ENCODE data around the gene MYH6. TPM values are rescaled to one million over a fixed set of nuclear protein-coding genes. Genes with fewer than 3 reads are reported as not detected.
"Not testable (repeated sequence)": the region's sequence is repeated elsewhere in the genome, so short reads cannot be mapped to it uniquely, and the experiment has no call there.

Gene MYH6
- total RNA-seq, 1 donor from 2014 or later = not detected

DNA sequence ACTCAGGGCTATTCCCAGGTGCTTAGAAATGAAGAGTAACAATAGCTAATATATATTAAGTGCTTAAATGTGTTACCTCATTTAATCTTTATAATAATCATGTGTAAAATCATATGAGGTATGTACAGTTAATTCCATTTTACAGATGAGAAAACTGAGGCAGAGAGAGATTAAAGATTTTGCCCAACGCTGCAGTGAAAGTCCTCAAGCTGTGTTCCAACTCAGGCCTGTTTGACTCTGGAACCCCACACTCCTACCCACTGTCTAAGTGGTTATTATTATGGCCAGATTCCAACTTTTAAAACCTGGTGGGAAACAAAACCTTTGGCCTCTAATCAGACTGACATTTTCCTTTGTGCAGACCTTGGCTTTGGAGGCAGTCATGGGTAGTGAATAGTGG is 21.1 kb downstream of the MYH6 start:
- Mint-ChIP-seq H3K36me3 (ENCODE audit: unreplicated experiment) (no peaks in the 10 kb centered on the region), H3K9me3 (ENCODE audit: unreplicated experiment) (no peaks in the 10 kb centered on the region), H3K27me3 (ENCODE audit: unreplicated experiment) (peaks cover 30% of the 10 kb centered on the region), H3K27ac (ENCODE audit: unreplicated experiment) (no peak overlapping the region), H3K4me3 (ENCODE audit: unreplicated experiment) (no peak overlapping the region), H3K4me1 (ENCODE audit: unreplicated experiment) (no peaks in the 10 kb centered on the region)
- TF ChIP-seq, protein P1, sequence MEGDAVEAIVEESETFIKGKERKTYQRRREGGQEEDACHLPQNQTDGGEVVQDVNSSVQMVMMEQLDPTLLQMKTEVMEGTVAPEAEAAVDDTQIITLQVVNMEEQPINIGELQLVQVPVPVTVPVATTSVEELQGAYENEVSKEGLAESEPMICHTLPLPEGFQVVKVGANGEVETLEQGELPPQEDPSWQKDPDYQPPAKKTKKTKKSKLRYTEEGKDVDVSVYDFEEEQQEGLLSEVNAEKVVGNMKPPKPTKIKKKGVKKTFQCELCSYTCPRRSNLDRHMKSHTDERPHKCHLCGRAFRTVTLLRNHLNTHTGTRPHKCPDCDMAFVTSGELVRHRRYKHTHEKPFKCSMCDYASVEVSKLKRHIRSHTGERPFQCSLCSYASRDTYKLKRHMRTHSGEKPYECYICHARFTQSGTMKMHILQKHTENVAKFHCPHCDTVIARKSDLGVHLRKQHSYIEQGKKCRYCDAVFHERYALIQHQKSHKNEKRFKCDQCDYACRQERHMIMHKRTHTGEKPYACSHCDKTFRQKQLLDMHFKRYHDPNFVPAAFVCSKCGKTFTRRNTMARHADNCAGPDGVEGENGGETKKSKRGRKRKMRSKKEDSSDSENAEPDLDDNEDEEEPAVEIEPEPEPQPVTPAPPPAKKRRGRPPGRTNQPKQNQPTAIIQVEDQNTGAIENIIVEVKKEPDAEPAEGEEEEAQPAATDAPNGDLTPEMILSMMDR (IDR thresholded peaks at IDR 0.05) = no peak
- no peak for DNase-seq (ENCODE audit: extremely low spot score, unreplicated experiment)

DNA sequence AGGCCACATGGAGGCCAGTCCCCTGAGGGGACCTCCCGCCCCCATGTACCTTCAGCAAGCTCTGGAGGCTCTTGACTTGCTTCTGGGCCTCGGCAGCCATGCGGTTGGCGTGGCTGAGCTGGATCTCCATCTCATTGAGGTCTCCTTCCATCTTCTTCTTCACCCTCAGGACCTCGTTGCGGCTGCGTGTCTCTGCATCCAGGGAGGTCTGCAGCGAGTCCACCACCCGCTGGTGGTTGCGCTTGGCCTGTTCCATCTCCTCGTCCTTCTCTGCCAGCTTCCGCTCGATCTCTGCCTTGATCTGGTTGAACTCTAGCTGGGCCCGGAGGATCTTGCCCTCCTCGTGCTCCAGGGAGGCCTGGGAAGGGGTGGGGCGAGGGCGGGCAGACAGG is 21.8 kb downstream of the MYH6 start:
- peaks cover 32% of the 10 kb centered on the region for H3K27me3 Mint-ChIP-seq (ENCODE audit: unreplicated experiment)
- not testable (repeated sequence) for DNase-seq (ENCODE audit: extremely low spot score, unreplicated experiment); H3K27ac Mint-ChIP-seq (ENCODE audit: unreplicated experiment); H3K4me3 Mint-ChIP-seq (ENCODE audit: unreplicated experiment); H3K4me1 Mint-ChIP-seq (ENCODE audit: unreplicated experiment); H3K36me3 Mint-ChIP-seq (ENCODE audit: unreplicated experiment); H3K9me3 Mint-ChIP-seq (ENCODE audit: unreplicated experiment)

DNA sequence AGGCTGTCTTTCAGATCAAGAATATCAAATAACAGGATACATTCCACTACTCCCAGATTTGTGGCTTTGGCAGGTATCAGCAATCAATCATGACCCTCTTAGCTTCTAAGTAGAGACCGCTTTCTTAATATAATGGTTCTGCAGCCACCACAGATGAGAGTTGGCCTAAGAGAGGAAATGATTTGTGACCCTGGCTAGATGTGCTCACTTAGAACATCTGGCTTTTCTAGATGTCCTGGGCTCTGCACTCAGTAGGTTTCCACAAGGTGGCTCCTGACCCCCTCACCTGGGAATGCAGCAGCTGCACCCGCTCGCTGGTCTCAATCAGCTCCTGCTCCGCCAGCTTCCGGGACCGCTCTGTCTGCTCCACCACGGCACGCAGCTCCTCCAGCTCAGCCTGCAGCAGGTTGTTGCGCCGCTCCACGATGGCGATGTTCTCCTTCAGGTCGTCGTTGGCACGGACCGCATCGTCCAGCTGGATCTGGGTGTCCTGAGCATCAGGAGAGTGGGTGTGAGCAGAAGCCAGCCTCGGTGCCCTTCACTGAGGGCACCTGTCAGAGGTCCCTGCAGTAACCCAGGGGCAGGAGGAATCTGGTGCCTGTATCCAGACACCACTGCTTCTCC is 22.3 kb downstream of the MYH6 start:
- no peak overlapping the region for H3K27ac Mint-ChIP-seq (ENCODE audit: unreplicated experiment)

DNA sequence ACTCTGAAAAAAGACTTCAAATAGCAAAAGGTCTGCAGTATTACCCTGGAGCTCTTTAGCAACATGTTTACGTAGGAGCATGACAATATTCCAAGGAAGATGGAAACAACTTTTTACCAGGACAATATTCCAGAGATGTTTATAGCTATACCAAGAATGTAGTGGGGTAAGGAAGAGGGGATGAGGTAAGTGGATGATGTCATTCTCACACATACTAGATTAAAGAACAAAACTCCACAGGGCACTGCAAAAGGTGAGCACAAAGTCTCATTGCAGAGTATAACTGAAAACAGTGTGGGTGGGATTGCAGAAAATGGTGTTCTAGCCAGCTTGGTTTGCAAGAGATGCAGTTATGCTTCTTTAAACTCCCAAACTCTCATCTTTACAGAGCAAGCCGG is 22.8 kb downstream of the MYH6 start:
- Mint-ChIP-seq H3K4me1 (ENCODE audit: unreplicated experiment) (no peaks in the 10 kb centered on the region), H3K27me3 (ENCODE audit: unreplicated experiment) (peaks cover 34% of the 10 kb centered on the region), H3K9me3 (ENCODE audit: unreplicated experiment) (no peaks in the 10 kb centered on the region), H3K27ac (ENCODE audit: unreplicated experiment) (no peak overlapping the region), H3K4me3 (ENCODE audit: unreplicated experiment) (no peak overlapping the region), H3K36me3 (ENCODE audit: unreplicated experiment) (no peaks in the 10 kb centered on the region)
- no peak for DNase-seq (ENCODE audit: extremely low spot score, unreplicated experiment)
- TF ChIP-seq, protein P1 (IDR thresholded peaks at IDR 0.05) = no peak

More for the DNA sequence above, 22.3 kb downstream of the MYH6 start:
- Mint-ChIP-seq H3K4me1 (ENCODE audit: unreplicated experiment) (no peaks in the 10 kb centered on the region), H3K9me3 (ENCODE audit: unreplicated experiment) (no peaks in the 10 kb centered on the region), H3K4me3 (ENCODE audit: unreplicated experiment) (no peak overlapping the region), H3K27me3 (ENCODE audit: unreplicated experiment) (peaks cover 33% of the 10 kb centered on the region), H3K36me3 (ENCODE audit: unreplicated experiment) (no peaks in the 10 kb centered on the region)
- TF ChIP-seq, protein P1 (IDR thresholded peaks at IDR 0.05) = no peak
- no peak for DNase-seq (ENCODE audit: extremely low spot score, unreplicated experiment)

DNA sequence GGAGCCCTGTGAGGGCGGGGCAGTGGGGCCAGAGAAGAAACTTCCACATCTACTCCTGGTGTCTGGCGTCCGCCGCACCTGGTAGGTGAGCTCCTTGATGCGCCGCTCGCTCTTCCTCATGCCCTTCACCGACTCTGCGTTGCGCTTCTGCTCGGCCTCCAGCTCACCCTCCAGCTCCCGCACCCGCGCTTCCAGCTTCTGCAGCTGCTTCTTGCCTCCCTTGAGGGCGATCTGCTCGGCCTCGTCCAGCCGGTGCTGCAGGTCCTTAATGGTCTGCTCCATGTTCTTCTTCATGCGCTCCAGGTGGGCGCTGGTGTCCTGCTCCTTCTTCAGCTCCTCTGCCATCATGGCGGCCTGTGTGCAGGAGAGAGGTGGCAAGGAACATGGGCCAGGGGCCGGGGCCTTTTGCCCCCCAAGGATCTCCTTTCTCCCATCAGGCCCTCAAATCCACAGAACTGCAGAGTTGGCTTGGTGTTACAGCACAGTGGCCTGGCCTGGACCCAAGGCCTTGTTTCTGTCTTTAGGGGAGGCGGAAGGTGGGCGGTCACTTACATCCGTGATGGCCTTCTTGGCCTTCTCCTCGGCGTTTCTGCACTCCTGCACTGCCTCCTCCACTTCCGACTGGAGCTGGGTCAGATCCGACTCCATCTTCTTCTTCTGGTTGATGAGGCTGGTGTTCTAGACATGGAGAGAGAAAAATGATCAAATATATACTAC is 23.6 kb downstream of the MYH6 start:
- DNase-seq (ENCODE audit: extremely low spot score, unreplicated experiment) = no peak
- Mint-ChIP-seq H3K27me3 (ENCODE audit: unreplicated experiment) (peaks cover 32% of the 10 kb centered on the region), H3K36me3 (ENCODE audit: unreplicated experiment) (no peaks in the 10 kb centered on the region), H3K27ac (ENCODE audit: unreplicated experiment) (no peak overlapping the region), H3K4me3 (ENCODE audit: unreplicated experiment) (no peak overlapping the region), H3K4me1 (ENCODE audit: unreplicated experiment) (no peaks in the 10 kb centered on the region), H3K9me3 (ENCODE audit: unreplicated experiment) (no peaks in the 10 kb centered on the region)
- TF ChIP-seq, protein P1 (IDR thresholded peaks at IDR 0.05) = no peak
